Stimulated activated naive B cell treated with anti-CD40 and anti-IgM and Interleukin-4, amounts not matched to agents 10 μg/mL and 1 μg/mL and 100 μg/mL, for 72 hours (primary cell): ENCODE results near the gene SLC6A6.

Experiments
- ATAC-seq, 2 donors: fragments of 150-1000 bp; cut with Tn5 transposase; replicated peaks; 2 replicates each; pipeline ENCODE4 v1.10.0; 2021; ENCODE audit warnings: moderate library complexity in 1 of 2
- DNase-seq: peaks from one replicate; pipeline ENCODE4 v3.0.0; 2021
- H3K27ac Mint-ChIP-seq: one replicate; pipeline ENCODE4 v1.8.0; 2022; ENCODE audit warnings: mild to moderate bottlenecking, mixed read lengths
- H3K27me3 Mint-ChIP-seq, 2 donors: one replicate each; pipeline ENCODE4 v1.8.0; 2022; ENCODE audit warnings: mixed read lengths in 2 of 2
- H3K36me3 Mint-ChIP-seq, 2 donors: one replicate each; pipeline ENCODE4 v1.8.0; 2022; ENCODE audit warnings: mixed read lengths in 2 of 2, mild to moderate bottlenecking in 1 of 2
- H3K4me1 Mint-ChIP-seq, 2 donors: one replicate each; pipeline ENCODE4 v1.8.0; 2022; ENCODE audit warnings: mixed read lengths in 2 of 2, mild to moderate bottlenecking in 1 of 2
- H3K4me3 Mint-ChIP-seq, 2 donors: one replicate each; pipeline ENCODE4 v1.8.0; 2022; ENCODE audit warnings: mild to moderate bottlenecking in 2 of 2, mixed read lengths in 2 of 2, moderate library complexity in 1 of 2
- H3K9me3 Mint-ChIP-seq, 2 donors: one replicate each; pipeline ENCODE4 v1.8.0; 2022; ENCODE audit warnings: mixed read lengths in 2 of 2, mild to moderate bottlenecking in 1 of 2

SLC6A6 gene

DNA sequence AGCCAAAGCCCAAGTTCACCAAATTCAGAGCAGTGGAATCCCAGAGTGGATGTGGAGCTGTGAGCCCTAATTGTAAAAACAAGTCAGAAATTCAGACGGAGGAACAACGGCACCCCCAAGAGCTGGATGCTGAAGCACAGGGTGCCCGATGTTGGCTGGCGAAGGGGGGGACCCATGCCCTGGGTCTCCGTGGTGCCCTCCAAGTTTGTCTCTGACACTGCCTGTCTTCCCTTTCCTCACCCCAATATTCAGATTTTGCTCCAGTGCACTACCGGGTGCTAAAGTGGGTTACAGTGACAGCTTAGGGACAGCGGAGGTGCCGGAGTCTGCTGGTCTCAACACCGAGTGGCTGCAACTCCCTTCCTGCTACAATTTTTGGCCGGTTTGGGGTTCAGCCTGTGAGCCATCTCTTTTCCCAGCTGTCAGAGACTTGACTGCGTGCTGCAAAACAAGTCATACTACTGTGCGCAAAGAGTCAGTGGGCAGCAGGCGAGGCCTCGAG, 131.1 kb downstream of the SLC6A6 start:
- Mint-ChIP-seq H3K4me3 (no peak overlapping the region), H3K36me3 (no peaks in the 10 kb centered on the region), H3K27me3 (peaks cover 20 to 40% of the 10 kb centered on the region in 2 donors), H3K9me3 (peaks cover 0 to 4% of the 10 kb centered on the region in 2 donors), H3K4me1 (no peaks in the 10 kb centered on the region), H3K27ac (no peak overlapping the region)
- no peak for DNase-seq
- no peak for ATAC-seq

DNA sequence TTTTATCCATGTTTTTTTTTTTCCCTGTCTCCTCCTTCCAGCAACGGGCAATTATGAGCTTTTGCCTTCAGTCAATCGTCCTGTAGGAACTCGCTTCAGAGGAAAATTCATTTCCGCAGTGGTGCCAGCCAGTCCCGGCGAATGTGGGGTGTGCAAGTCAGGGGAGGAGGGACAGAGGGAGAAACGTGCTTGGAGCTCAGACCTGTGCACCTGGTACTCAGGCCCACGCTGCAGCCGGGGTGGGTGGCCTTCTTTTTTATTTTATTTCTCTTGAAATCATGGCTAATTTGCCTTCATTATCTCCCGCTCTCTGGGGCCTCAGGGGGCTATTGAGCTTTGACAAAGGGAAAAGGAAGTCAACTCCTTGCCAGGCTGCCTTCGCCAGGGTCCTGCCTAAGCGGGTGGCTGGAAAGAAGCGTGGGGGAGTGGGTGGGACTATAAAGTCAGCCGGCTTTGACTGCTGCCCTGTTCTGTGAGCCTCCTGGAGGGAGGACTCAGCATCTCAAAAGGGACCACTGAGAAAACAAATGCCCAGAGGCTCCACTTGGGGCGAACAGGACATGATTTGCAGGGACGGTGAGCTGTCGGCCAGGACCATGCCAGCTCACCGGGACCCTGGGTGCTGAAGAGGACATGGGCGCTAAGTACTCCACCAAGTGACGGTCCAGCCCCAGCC, 132.2 kb downstream of the SLC6A6 start:
- no peak for DNase-seq
- H3K4me3 Mint-ChIP-seq: no peak overlapping the region
- H3K4me1 Mint-ChIP-seq: no peaks in the 10 kb centered on the region
- H3K9me3 Mint-ChIP-seq: peaks cover 0 to 1% of the 10 kb centered on the region in 2 donors
- no peak overlapping the region for H3K27ac Mint-ChIP-seq
- H3K27me3 Mint-ChIP-seq: peaks cover 20 to 37% of the 10 kb centered on the region in 2 donors
- H3K36me3 Mint-ChIP-seq: no peaks in the 10 kb centered on the region
- no peak for ATAC-seq

DNA sequence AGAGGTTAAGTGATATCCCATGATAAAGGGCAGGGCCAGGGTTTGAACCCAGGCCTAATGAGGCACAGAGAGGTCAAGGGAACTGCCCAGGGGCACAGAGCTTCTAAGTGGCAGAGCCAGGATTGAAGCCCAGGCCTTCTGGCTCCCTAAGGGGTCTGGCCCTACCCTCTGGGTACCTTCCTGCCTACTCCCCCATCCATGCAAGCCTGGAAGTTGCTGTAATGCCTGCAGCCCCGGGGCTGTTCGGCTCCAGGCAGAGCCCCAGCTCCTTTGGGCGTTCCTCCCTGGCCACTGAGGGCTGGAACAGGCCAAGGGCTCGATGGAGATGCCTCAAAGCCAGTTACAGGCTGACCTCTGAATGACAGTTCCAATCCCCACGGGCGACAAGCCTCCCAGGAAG, 133.2 kb downstream of the SLC6A6 start:
- ATAC-seq: no peak
- no peak overlapping the region for H3K27ac Mint-ChIP-seq
- no peak overlapping the region for H3K4me3 Mint-ChIP-seq
- no peak for DNase-seq
- peaks cover 16 to 29% of the 10 kb centered on the region in 2 donors for H3K27me3 Mint-ChIP-seq
- H3K9me3 Mint-ChIP-seq: no peaks in the 10 kb centered on the region
- H3K36me3 Mint-ChIP-seq: no peaks in the 10 kb centered on the region
- H3K4me1 Mint-ChIP-seq: no peaks in the 10 kb centered on the region

DNA sequence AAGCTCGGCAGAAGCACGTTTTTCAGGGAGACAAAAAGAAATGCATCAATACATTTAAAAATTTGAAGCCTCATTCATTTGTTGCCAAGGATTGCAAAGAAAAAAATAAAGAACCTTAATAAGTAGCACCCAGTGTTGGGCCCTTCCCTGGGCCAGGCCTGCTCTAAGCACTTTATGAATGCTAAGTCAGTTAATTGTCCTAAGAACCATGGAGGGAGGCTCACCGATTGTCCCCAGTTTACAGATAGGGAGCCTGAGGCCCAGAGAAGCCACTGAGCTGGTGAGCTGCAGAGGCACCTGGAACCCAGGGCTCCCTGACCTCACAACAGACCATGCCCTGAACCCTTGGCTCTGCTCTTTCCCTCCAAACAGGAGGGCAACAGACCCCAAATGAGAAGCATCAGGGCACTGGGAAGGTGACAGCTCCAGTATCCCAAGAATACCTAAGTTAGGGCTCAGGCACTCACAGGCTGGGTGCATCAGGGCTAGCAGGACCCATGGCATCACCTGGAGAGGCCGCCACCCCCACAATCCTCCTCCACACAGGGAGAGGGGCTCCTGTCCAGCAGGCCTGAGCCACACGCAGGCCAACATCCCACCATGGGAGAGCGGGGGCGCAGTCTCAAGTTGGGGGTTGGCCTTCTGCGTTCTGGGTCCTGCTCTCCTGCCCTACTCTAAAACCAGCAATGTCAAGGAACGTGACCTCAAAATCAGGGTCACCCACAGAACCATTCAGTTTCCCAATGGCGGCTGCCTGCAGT, 133.8 kb downstream of the SLC6A6 start:
- Mint-ChIP-seq H3K27me3 (peaks cover 16 to 26% of the 10 kb centered on the region in 2 donors), H3K27ac (no peak overlapping the region), H3K36me3 (no peaks in the 10 kb centered on the region), H3K4me3 (no peak overlapping the region), H3K4me1 (no peaks in the 10 kb centered on the region), H3K9me3 (no peaks in the 10 kb centered on the region)
- ATAC-seq (no peak), DNase-seq (no peak)

DNA sequence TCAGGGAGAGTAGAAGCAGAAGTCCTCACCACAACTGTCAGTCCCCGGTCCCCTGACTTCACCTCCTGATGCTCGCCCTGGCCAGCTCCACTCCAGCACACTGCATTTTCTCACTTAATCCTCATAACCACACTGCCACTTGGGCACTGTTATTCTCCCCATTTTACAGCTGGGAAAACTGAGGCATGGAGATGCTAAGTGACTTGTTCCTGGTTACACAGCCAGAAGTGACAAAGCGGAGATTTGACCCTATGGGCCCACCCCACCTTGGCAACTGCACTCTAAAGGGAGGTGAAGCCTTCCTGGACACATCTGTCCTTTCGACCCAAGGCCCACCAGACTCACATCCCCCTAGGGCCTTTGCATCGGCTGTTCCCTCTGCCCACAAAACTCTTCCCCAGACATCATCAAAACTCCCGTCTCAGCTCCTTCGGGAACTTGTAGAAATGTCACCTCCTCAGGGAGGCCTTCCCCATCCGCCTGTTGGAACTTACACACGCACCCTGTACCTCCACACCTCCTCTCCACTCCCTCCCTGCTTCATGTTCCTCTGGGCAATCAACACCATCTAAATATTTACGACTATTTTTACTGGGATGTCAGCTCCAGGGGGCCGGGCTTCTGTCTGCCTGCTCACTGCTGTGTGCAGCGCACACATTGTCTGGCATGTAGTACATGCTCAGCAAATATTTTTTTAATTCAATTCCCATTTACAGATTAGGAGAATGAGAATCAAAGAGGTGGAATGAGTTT, 134.6 kb downstream of the SLC6A6 start:
- no peaks in the 10 kb centered on the region for H3K36me3 Mint-ChIP-seq
- H3K27me3 Mint-ChIP-seq: peaks cover 11 to 19% of the 10 kb centered on the region in 2 donors
- no peak overlapping the region for H3K4me3 Mint-ChIP-seq
- H3K4me1 Mint-ChIP-seq: no peaks in the 10 kb centered on the region
- DNase-seq (no peak), ATAC-seq (no peak)
- no peak overlapping the region for H3K27ac Mint-ChIP-seq
- no peaks in the 10 kb centered on the region for H3K9me3 Mint-ChIP-seq

DNA sequence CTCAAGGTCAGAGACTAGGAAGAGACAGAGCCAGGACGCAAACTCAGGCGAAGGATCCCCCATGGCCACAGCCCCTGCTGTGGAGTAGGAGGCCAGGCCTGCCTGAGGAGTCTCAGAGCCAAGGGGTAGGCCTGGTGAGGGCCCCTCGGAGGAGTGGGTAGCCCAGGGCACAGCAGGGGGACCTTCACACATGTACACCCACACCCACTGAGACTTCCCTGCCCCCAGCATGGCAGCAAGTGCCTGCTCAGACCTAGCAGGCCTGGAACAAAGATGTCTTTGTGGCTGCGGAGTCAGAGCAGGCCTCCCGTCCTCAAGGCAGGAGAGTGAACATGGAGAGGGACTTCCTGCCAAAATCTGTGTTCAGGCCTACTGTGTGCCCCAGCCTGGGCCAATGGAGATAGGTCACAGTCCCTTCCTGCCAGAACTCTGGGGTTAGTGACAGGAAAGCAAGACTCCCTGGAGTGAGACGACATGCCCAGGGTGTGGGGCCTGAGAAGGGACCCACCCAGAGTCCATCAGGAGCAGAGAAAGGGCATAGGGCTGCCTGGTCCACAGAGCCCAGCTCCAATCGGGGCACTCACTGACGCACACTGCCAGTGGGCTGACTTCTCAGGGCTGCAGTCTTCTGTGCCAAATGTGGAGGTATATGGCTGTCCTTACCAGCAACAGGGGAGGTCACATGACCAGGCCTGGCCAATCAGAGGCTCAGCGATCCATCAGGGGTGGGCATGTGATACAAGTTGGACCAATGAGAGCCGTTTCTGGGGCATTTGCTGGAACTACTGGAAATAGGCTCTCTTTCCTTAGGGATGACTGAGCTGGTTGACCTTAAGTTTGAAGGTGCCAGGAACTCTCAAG, 135.4 kb downstream of the SLC6A6 start:
- H3K9me3 Mint-ChIP-seq: no peaks in the 10 kb centered on the region
- no peak for DNase-seq
- no peaks in the 10 kb centered on the region for H3K36me3 Mint-ChIP-seq
- H3K4me1 Mint-ChIP-seq: no peaks in the 10 kb centered on the region
- H3K27me3 Mint-ChIP-seq: peaks cover 7 to 12% of the 10 kb centered on the region in 2 donors
- ATAC-seq: no peak
- no peak overlapping the region for H3K27ac Mint-ChIP-seq
- no peak overlapping the region for H3K4me3 Mint-ChIP-seq

DNA sequence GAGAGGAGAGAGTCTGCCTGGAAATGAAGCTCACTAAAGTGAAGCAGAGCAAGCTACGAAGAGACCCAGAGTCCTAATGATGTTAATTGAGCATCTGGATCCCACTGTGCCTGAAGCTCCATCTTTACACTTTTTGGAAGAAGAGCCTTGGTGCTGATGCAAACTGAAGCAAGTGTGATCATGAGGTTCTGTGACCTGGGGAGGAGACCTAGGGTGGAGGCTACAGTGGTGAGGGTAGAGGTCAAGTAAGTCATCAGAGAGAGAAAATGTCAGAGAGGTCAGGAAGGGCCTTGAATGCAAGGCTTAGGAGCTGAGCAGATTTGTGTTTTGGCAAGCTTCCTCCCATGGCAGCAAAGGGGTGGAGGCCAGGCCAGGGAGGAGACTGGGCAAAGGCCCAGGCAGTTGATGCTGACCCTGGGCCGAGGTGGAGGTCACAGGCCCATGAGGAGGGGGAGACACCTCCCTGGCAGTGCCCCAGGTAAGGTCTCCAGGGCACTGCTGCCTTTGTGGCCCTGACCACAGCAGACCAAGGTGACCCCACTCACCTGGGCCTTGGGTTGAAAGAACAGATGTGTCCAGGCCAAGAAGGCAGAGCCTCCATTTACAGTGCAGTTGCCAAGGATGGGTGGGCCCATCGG, 136.2 kb downstream of the SLC6A6 start:
- H3K4me3 Mint-ChIP-seq: no peak overlapping the region
- H3K36me3 Mint-ChIP-seq: no peaks in the 10 kb centered on the region
- ATAC-seq (no peak), DNase-seq (no peak)
- peaks cover 4 to 7% of the 10 kb centered on the region in 2 donors for H3K27me3 Mint-ChIP-seq
- no peak overlapping the region for H3K27ac Mint-ChIP-seq
- H3K9me3 Mint-ChIP-seq: no peaks in the 10 kb centered on the region
- H3K4me1 Mint-ChIP-seq: no peaks in the 10 kb centered on the region
